PFSK-1 (cell line): ENCODE data around the gene PVR.

Experiments used
- POLR2AphosphoS5 ChIP-seq: IDR thresholded peaks from 2 replicates; pipeline ENCODE4 v1.6.1; 2012; ENCODE audit warnings: low read depth, mild to moderate bottlenecking, control low read depth, low read length, moderate library complexity
- REST ChIP-seq, 2 experiments: IDR thresholded peaks; 2 replicates each; pipeline versions ENCODE4 v1.6.1 to v1.8.0; 2011 to 2012; ENCODE audit warnings: low read depth in 2 of 2, low read length in 2 of 2, control low read depth in 1 of 2, inconsistent platforms in 1 of 2, mild to moderate bottlenecking in 1 of 2, moderate library complexity in 1 of 2; ENCODE audit not compliant: insufficient read depth in 1 of 2
- SIN3A ChIP-seq: IDR thresholded peaks from 2 replicates; pipeline ENCODE4 v1.6.1; 2012; ENCODE audit warnings: mild to moderate bottlenecking, low read length, moderate library complexity, borderline replicate concordance; ENCODE audit not compliant: insufficient read depth
- TAF1 ChIP-seq: IDR thresholded peaks from 2 replicates; pipeline ENCODE4 v1.6.1; 2012; ENCODE audit warnings: low read length, control low read depth, borderline replicate concordance; ENCODE audit not compliant: insufficient read depth

- TF ChIP-seq TAF1 (no peak), POLR2AphosphoS5 (no peak), SIN3A (no peak), REST (IDR thresholded peaks at IDR 0.05; ENCODE audit: insufficient read depth in 1 of 2, low read depth in 2 of 2, low read length in 2 of 2) (no peak)
These were observed 61.3 kb downstream of the PVR start for GRCh38 chr19:44704982-44705381.
